NCI-H1092 treated with DMSO at 0.1 percent for 48 hours (cell line): ENCODE measurements around the gene MOB1B.

Source experiments
- DNase-seq: peaks from one replicate; lab custom pipeline; 2025; lab: John Stamatoyannopoulos, UW

The MOB1B gene

GRCh38 chr4:70914631-70915030, 12.5 kb downstream of the MOB1B start:
- no peak for DNase-seq

- no peak for DNase-seq
These were observed 13.1 kb downstream of the MOB1B start for GRCh38 chr4:70915036-70915815.

GRCh38 chr4:70915874-70916559, 13.8 kb downstream of the MOB1B start:
- DNase-seq = no peak

DNA sequence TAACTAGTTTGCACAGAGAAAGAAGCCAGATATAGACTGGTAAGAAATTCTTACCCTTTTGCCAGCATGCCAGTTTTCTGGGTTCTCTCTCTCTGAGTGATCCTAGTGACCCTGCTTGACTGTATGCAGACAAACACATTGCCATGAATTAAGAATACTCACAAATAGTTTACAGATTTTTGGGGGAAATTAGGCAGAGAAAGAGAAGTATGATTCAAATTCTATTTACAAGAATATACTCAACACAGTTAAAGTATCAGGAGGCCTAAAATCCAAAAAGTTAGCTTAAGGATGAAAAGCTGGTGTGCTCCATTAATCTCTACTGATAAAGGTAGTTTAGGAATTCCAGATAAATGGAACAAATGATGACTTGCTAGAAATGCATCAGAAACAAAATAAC, 18.4 kb downstream of the MOB1B start:
- DNase-seq = no peak

GRCh38 chr4:70925418-70925817, 23.2 kb downstream of the MOB1B start:
- DNase-seq = no peak

DNA sequence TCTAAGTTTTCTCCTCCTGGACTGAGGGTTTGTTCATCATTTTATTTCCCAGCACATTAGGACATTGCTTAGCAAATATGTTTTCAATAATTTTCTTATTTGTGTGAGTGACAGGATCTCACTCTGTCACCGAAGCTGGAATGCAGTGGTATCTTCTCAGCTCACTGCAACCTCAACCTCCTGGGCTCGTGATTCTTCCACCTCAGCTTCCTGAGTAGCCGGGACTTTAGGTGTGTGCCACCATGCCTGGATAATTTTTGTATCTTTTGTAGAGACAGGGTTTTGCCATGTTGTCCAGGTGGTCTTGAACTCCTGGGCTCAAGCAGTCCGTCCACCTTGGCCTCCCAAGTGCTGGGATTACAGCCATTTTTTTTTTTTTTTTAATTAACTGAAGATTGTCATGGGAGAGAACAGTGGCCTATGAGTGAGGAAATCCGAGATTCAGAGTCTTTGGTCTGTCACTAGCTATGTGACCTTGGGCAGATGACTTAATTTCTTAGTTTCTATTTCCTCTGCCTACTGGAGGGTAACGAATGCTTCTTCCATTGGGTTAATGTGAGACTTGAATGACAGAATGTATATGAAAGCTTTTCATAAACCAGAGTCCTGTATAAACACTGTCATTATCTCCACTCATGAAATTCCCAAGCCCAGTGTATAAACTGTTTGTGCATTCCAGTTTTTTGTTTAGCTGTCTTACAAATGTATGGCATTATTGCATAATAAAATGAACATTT, 23.9 kb downstream of the MOB1B start:
- DNase-seq = no peak

- DNase-seq = no peak
These were observed 25.5 kb downstream of the MOB1B start for GRCh38 chr4:70927502-70928137.

DNA sequence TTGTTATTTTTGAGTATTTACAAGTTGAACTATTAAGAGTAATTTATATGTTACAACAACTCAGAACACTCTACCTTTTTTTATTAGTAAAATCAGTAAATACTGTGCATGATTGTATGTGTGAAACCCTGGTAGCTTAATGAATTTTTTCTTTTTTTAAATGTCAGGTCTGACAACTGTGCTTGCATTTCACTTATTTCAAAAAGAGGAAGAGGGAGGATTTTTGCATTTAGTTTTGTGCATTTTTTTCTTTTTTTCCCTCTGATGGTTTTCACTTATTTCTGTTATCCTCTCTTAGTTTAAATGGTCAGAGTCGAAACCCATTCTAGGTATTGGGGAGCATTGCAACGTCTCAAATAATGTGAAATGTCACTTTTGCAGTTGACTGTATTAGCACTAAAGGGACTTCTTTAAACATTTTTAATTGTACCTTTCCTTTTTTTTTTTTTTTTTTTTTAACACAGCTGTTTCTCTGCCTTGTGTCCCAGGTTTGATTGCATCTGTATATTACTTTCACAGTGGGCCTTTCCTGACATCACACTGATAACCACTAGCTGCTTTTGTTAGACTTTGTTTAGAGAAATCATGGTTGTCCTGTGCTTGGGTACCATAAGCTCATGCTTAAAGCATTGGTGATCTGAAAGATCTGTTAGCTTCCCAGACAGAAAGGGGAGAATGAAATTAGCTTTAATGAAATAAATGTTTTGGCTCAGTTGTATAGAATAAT, 28.5 kb downstream of the MOB1B start:
- no peak for DNase-seq

DNA sequence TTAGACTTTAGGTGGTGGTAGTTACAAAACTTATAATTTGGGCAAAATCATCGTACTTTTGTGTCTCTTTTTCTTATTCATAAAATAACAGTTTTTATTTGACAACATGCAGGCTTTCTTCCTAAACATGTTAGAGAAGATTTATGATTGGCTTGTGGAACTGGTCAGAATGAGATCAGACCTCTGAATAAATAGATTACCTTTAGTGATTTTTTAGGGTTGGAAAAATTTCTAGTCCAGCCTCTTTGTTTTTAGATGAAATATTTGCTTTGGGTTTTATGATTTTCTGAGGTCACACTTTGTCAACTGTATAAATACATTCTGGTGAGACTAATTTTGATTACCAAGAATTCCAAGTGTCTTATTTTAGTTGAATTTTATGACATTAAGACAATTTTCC, 29.2 kb downstream of the MOB1B start:
- no peak for DNase-seq

- no peak for DNase-seq
These were observed 30.8 kb downstream of the MOB1B start for GRCh38 chr4:70932984-70933383.

DNA sequence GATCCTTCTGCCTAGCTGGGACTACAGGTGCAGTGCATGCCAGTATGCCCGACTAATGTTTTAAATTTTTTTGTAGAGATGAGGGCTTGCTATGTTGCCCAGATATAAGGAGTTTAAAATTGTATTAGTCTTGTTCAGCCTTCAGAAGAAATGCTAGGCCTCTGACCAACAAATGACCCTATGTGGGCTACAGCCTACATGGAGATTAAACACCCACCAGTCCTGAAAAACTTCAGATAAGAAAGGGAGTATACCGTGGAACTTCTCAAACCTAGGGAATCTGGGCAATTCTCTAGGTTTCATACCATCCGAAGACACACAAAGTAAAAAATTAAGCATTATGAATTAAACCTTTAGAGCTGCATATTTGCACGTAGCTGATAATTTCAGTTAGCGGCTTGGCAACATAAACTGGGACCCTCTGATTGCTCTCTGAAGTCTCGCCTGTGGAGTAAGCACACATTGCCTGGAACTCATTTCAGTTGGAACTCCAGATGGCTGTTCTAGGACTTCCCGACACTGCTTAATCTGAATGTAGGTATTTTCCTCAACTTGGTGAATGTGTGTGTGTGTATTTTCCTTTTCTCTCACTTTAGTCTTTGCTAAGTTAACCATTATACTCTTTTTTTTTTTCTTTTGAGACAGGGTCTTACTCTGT, 33.0 kb downstream of the MOB1B start:
- DNase-seq = no peak

- no peak for DNase-seq
These were observed 34.1 kb downstream of the MOB1B start for GRCh38 chr4:70936200-70936787.

DNA sequence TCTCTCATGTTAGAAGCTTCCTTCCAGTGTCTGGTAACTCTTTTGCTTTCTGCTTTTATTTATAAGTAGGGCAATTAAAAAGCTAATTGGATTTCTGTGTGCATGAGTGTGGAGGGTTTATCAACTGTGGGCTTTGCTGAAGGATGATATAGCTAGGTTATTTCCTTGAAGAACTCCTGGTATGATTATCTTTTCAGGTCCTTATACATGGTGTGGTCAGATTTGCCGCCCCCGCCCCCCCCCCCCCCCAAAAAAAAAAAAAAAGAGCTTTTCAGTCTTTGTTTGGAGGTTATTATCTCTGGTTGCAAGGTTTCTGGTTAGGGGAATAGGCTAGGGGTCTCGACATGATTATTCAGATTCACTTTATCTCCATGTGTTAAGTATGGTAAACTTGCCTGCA, 35.9 kb downstream of the MOB1B start:
- DNase-seq = no peak

DNA sequence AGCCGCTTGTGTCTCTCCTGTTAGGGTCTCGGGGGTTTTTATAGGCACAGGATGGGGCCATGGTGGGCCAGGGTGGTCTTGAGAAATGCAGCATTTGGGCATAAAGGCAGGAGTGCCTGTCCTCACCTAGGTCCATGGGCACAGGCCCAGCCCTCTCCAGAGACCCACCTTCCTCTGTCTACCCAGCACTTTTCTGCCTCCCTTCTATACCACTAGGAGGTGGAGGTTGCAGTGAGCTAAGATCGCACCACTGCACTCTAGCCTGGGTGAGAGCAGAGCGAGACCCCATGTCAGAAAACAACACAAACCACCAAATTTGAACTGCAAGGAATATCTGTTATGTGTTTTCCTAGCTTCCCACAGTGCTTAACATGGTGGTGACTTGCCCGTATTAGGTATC, 38.0 kb downstream of the MOB1B start:
- no peak for DNase-seq

GRCh38 chr4:70943114-70943513, 40.9 kb downstream of the MOB1B start:
- DNase-seq = no peak

- no peak for DNase-seq
These were observed 42.9 kb downstream of the MOB1B start for GRCh38 chr4:70945046-70945445.

- no peak for DNase-seq
These were observed 43.4 kb downstream of the MOB1B start for GRCh38 chr4:70945452-70946055.

GRCh38 chr4:70946939-70947338, 44.8 kb downstream of the MOB1B start:
- no peak for DNase-seq

DNA sequence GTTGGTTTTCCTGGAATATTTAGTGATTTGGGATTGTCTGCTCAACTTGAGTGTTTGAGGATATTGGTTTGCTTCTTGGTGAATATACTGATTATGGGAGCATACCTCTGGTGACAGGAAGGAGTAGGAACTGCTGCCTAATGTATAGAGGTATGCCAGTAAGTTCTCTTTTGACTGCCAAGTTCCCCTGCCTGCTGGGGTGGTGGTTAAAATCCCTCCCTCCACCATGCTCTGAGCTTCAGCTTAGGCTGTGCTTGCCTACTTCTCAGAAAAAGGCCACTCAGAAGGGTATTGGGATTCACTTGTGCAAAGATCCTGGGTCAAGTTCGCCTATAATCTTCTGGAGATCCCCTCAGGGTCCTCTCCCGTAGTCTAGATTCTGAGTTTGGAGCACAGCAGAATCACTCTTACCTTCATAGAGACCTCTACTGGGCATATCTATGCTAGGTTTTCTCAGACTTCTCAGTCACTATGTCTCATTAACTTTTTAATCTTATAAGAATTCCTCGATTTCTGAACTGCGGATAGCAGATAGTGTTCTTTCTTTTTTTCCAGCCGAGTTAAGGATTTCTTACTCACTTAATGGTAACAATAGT, 46.6 kb downstream of the MOB1B start:
- DNase-seq = no peak

GRCh38 chr4:70954032-70954431, 51.9 kb downstream of the MOB1B start:
- no peak for DNase-seq
